ENCODE data around the gene TTLL10.

DNA sequence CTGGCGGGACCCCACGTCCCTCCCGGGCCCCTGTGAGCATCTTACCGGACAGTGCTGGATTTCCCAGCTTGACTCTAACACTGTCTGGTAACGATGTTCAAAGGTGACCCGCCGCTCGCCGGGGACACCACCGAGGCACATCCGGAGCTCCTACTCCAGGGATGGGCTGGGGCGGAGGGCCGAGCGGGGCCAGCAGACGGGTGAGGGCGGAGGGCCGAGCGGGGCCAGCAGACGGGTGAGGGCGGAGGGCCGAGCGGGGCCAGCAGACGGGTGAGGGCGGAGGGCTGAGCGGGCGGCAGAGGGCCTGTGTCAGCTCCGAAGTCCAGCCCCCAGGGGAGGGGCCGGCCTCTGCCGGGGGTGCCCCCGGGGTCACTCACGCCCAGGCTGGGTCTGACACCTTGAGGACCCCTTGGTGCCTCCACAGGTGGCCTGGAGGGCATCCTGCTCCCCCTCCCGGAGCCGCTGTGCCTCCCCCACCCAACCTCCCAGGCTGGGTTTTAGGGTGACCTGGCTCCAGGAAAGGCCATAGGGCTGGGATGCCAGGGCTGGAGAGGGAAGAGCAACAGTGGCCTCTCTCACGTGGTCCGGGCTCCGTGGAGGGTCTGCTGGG, 5.7 kb upstream of the TTLL10 start:
- TF ChIP-seq, protein P1, sequence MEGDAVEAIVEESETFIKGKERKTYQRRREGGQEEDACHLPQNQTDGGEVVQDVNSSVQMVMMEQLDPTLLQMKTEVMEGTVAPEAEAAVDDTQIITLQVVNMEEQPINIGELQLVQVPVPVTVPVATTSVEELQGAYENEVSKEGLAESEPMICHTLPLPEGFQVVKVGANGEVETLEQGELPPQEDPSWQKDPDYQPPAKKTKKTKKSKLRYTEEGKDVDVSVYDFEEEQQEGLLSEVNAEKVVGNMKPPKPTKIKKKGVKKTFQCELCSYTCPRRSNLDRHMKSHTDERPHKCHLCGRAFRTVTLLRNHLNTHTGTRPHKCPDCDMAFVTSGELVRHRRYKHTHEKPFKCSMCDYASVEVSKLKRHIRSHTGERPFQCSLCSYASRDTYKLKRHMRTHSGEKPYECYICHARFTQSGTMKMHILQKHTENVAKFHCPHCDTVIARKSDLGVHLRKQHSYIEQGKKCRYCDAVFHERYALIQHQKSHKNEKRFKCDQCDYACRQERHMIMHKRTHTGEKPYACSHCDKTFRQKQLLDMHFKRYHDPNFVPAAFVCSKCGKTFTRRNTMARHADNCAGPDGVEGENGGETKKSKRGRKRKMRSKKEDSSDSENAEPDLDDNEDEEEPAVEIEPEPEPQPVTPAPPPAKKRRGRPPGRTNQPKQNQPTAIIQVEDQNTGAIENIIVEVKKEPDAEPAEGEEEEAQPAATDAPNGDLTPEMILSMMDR (conservative IDR thresholded peaks at IDR 0.05; ENCODE audit: low read depth, low read length): no peak
- TF ChIP-seq POLR2A (IDR thresholded peaks at IDR 0.05; ENCODE audit: low read depth, low read length) (no peak), NFE2L2 (IDR thresholded peaks at IDR 0.05; ENCODE audit: low read depth, low read length) (no peak), MAZ (IDR thresholded peaks at IDR 0.05; ENCODE audit: borderline replicate concordance, low read depth, low read length) (no peak), FOS (IDR thresholded peaks at IDR 0.05; ENCODE audit: low read depth, low read length) (no peak), MXI1 (IDR thresholded peaks at IDR 0.05; ENCODE audit: borderline replicate concordance, low read depth, low read length) (no peak), CEBPB (IDR thresholded peaks at IDR 0.05; ENCODE audit: low read depth, low read length) (no peak)
